Cardiac septum (tissue), 1 donor: ENCODE measurements around the gene LEKR1. TPM values are rescaled to one million over a fixed set of nuclear protein-coding genes. Genes with fewer than 3 reads are reported as not detected.

Experiments
- DNase-seq: peaks from one replicate; pipeline ENCODE4 v3.0.0-alpha.2; 2020; ENCODE audit warnings: low spot score
- intact Hi-C: fragments of 100-400 bp; cut with DNase I; formaldehyde crosslinking; loops from one replicate; pipeline ENCODE4 v1.14.0; 2022
- total RNA-seq: library from RNA; stranded (reverse); fragmentation: NEBNext Ultra II Directional; extraction: Animal tissue kit (Norgen Biotek cat#: 25700); gene quantifications from one replicate; pipeline ENCODE4 v1.2.1, GENCODE V29; 2021
- donor health status: DM: no; HTN: no; CAD: no.

LEKR1 gene
- total RNA-seq, 1 donor from 2014 or later = 0.32 TPM

GRCh38 chr3:157086060-157086750, 260.1 kb downstream of the LEKR1 start:
- DNase-seq = no peak
- intact Hi-C loops = loop anchor here (5.0 kb wide), 4 partner anchors 259 to 934 kb away; partner anchors contain the start of genes LEKR1 and SSR3

- DNase-seq = no peak
- intact Hi-C loops = loop anchor here (5.0 kb wide), 4 partner anchors 259 to 934 kb away; partner anchors contain the start of genes LEKR1 and SSR3
Observed at GRCh38 chr3:157086775-157087174, 260.6 kb downstream of the LEKR1 start.

GRCh38 chr3:157087373-157087772, 261.2 kb downstream of the LEKR1 start:
- intact Hi-C loops = loop anchor here (5.0 kb wide), 4 partner anchors 260 to 935 kb away; partner anchors contain the start of genes LEKR1 and SSR3
- DNase-seq = no peak

- intact Hi-C loops = loop anchor here (2.0 to 5.0 kb wide), 8 partner anchors 27 to 936 kb away; partner anchors contain the start of genes CCNL1, LEKR1, SSR3 and TIPARP
- peak; percentile 31 for DNase-seq
Observed at GRCh38 chr3:157087780-157088600, 261.8 kb downstream of the LEKR1 start.

- DNase-seq = peak; percentile 96
- intact Hi-C loops = loop anchor here (2.0 to 5.0 kb wide), 8 partner anchors 26 to 937 kb away; partner anchors contain the start of genes CCNL1, LEKR1, SSR3 and TIPARP
Observed at GRCh38 chr3:157088601-157089454, 262.7 kb downstream of the LEKR1 start.

- intact Hi-C loops = loop anchor here (2.0 to 5.0 kb wide), 8 partner anchors 25 to 937 kb away; partner anchors contain the start of genes CCNL1, LEKR1, SSR3 and TIPARP
- DNase-seq = peak; percentile 77
Observed at GRCh38 chr3:157089455-157090221, 263.5 kb downstream of the LEKR1 start.

- DNase-seq = no peak
- intact Hi-C loops = no loop called here
Observed at GRCh38 chr3:157091083-157091833, 265.1 kb downstream of the LEKR1 start.

- intact Hi-C loops = no loop called here
- DNase-seq = no peak
Observed at GRCh38 chr3:157092230-157092629, 266.1 kb downstream of the LEKR1 start.

- DNase-seq = no peak
- intact Hi-C loops = no loop called here
Observed at GRCh38 chr3:157093096-157093495, 266.9 kb downstream of the LEKR1 start.

GRCh38 chr3:157094301-157094700, 268.1 kb downstream of the LEKR1 start:
- intact Hi-C loops = no loop called here
- no peak for DNase-seq

GRCh38 chr3:157094751-157095480, 268.8 kb downstream of the LEKR1 start:
- DNase-seq = no peak
- intact Hi-C loops = no loop called here

Other genes starting within 250 kb of the LEKR1 start
- 17.9 TPM for gene TIPARP, start 151.8 kb upstream of the LEKR1 start, total RNA-seq